ENCODE data around the gene MYD88. TPM values are rescaled to one million over a fixed set of nuclear protein-coding genes. Genes with fewer than 3 reads are reported as not detected.

MYD88 gene
- polyA plus RNA-seq, 1 donor from 2014 or later: 0.14 TPM

DNA sequence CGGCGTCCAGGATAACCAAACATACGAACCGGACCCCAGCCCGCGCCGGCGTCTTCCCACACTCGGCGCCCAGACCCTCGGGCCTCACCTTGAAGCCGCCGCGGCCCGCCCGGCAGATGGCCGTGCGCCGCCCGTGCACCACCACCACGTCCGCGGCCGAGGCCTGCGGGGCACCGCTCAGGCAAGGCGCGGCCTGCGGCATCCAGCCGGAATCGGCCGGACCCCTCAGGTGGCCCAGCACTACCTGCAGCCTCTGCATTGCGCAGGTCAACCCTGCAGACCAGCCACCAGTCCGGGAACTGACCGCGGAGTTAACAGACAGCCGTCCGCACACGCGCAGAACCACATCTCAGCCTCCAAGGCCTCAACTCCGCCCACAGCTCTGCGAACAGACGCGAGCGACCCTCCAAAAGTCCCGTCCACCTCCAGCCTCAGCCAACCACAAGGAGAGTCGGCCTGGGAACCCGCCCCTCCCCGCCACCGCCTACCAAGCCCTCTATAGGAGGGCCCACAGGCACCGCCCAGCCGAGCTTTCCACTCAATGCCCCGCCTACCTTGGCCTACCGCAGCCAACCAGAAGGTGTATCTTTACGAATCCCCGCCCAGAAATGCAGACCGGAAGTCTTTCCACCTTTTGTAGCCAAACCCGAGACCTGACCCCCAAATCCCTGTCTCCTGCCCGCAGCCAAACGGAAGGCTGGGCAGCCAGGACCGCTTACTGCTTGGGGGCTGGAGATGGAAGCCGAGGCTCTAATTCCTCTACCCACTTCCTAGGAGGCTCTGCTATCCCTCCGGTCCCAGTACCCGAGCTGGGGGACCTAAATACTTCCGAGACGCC is 1.5 kb upstream of the MYD88 start, which contains the start of gene ACAA1:
ACAA1 (minus strand) TSS at position 351 of the 838 bp plus-strand sequence; CDS start at position 259, 92 bp downstream.
- Histone ChIP-seq H3K4me2 (ENCODE audit: low read length) (peak within 1 kb of the TSS; percentile 96), H3K36me3 (ENCODE audit: insufficient read depth, low read length) (no peaks in the 10 kb centered on the region), H3K9me2 (ENCODE audit: insufficient read depth, low read length) (no peaks in the 10 kb centered on the region), H2AFZ (ENCODE audit: low read depth, low read length) (peak within 1 kb of the TSS; percentile 95), H3K27me3 (ENCODE audit: insufficient read depth, low read depth, low read length) (peaks cover 20% of the 10 kb centered on the region), H3K9me3 (ENCODE audit: low read length) (no peaks in the 10 kb centered on the region), H3K9ac (ENCODE audit: low read length) (peak within 1 kb of the TSS; percentile 80), H3F3A (ENCODE audit: insufficient read depth, low read length, poor library complexity, severe bottlenecking) (no peaks in the 10 kb centered on the region), H3K4me3 (ENCODE audit: low read length) (peak within 1 kb of the TSS; percentile 93), H4K20me1 (ENCODE audit: insufficient read depth) (no peaks in the 10 kb centered on the region), H3K79me2 (replicated peaks; ENCODE audit: insufficient read depth, low read length) (peaks cover 7% of the 10 kb centered on the region), H3K27ac (ENCODE audit: low read length) (peak within 1 kb of the TSS; percentile 47)
- TF ChIP-seq EZH2 (IDR thresholded peaks at IDR 0.05; ENCODE audit: borderline replicate concordance, insufficient read depth, low read length, poor library complexity, severe bottlenecking) (no peak), SMC3 (conservative IDR thresholded peaks at IDR 0.05; ENCODE audit: poor library complexity) (peak; percentile 46), RAD21 (conservative IDR thresholded peaks at IDR 0.05) (peak; percentile 42), POLR2AphosphoS5 (IDR thresholded peaks at IDR 0.05) (peak; percentile 84), EP300 (conservative IDR thresholded peaks at IDR 0.05; ENCODE audit: poor library complexity, severe bottlenecking) (no peak), TAF1 (IDR thresholded peaks at IDR 0.05; ENCODE audit: low read depth) (peak; percentile 29), MXI1 (conservative IDR thresholded peaks at IDR 0.05; ENCODE audit: poor library complexity, severe bottlenecking) (peak; percentile 82)
- TF ChIP-seq, protein P1, sequence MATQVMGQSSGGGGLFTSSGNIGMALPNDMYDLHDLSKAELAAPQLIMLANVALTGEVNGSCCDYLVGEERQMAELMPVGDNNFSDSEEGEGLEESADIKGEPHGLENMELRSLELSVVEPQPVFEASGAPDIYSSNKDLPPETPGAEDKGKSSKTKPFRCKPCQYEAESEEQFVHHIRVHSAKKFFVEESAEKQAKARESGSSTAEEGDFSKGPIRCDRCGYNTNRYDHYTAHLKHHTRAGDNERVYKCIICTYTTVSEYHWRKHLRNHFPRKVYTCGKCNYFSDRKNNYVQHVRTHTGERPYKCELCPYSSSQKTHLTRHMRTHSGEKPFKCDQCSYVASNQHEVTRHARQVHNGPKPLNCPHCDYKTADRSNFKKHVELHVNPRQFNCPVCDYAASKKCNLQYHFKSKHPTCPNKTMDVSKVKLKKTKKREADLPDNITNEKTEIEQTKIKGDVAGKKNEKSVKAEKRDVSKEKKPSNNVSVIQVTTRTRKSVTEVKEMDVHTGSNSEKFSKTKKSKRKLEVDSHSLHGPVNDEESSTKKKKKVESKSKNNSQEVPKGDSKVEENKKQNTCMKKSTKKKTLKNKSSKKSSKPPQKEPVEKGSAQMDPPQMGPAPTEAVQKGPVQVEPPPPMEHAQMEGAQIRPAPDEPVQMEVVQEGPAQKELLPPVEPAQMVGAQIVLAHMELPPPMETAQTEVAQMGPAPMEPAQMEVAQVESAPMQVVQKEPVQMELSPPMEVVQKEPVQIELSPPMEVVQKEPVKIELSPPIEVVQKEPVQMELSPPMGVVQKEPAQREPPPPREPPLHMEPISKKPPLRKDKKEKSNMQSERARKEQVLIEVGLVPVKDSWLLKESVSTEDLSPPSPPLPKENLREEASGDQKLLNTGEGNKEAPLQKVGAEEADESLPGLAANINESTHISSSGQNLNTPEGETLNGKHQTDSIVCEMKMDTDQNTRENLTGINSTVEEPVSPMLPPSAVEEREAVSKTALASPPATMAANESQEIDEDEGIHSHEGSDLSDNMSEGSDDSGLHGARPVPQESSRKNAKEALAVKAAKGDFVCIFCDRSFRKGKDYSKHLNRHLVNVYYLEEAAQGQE (IDR thresholded peaks at IDR 0.05; ENCODE audit: borderline replicate concordance): no peak
- TF ChIP-seq, protein P2, sequence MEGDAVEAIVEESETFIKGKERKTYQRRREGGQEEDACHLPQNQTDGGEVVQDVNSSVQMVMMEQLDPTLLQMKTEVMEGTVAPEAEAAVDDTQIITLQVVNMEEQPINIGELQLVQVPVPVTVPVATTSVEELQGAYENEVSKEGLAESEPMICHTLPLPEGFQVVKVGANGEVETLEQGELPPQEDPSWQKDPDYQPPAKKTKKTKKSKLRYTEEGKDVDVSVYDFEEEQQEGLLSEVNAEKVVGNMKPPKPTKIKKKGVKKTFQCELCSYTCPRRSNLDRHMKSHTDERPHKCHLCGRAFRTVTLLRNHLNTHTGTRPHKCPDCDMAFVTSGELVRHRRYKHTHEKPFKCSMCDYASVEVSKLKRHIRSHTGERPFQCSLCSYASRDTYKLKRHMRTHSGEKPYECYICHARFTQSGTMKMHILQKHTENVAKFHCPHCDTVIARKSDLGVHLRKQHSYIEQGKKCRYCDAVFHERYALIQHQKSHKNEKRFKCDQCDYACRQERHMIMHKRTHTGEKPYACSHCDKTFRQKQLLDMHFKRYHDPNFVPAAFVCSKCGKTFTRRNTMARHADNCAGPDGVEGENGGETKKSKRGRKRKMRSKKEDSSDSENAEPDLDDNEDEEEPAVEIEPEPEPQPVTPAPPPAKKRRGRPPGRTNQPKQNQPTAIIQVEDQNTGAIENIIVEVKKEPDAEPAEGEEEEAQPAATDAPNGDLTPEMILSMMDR (IDR thresholded peaks at IDR 0.05; ENCODE audit: poor library complexity, severe bottlenecking): peak; percentile 24

DNA sequence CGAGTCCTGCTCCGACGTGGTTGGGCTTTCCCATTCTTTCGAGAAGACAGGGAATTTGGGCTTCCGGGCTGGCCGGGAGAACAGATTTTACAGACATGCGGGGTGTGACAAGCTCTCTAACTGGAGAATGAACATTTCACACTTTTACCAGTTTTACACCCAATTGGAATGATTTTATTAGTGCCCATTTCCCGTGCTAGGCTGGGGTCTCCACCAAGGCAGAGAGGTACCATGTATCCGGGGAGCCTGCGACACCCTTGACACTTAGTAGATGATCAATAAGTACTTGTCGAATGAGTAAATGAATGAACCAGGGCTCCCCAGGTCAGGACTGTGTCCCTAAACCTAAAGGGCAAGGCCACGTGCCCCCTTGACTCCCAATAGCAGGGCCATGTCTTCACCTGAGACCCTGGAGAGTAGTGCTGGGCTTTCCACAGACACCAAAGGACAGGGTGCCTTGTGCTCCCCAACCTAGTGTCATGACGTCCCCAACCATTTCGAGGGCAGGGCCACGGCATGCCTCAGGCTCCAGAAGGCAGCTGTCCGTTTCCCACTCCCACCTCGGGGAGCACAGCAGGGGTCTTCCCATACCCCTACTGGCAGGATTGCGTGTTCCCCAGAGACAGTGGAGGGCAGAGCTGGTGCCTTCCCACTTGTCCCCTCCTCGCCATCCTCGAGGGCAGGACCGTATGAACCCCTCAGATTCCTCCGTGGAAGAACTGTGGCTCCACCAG is 679 bp upstream of the MYD88 start:
- no peak for TF ChIP-seq RAD21 (conservative IDR thresholded peaks at IDR 0.05)
- TF ChIP-seq EP300 (conservative IDR thresholded peaks at IDR 0.05; ENCODE audit: poor library complexity, severe bottlenecking): no peak
- peak; percentile 1 for TF ChIP-seq TAF1 (IDR thresholded peaks at IDR 0.05; ENCODE audit: low read depth)
- no peak for TF ChIP-seq MXI1 (conservative IDR thresholded peaks at IDR 0.05; ENCODE audit: poor library complexity, severe bottlenecking)
- TF ChIP-seq POLR2AphosphoS5 (IDR thresholded peaks at IDR 0.05): no peak
- TF ChIP-seq, protein P1 (IDR thresholded peaks at IDR 0.05; ENCODE audit: borderline replicate concordance): no peak
- TF ChIP-seq SMC3 (conservative IDR thresholded peaks at IDR 0.05; ENCODE audit: poor library complexity): no peak
- Histone ChIP-seq H3F3A (ENCODE audit: insufficient read depth, low read length, poor library complexity, severe bottlenecking) (no peaks in the 10 kb centered on the region), H3K4me2 (ENCODE audit: low read length) (peak overlapping the region; percentile 96), H3K9ac (ENCODE audit: low read length) (peak overlapping the region; percentile 80), H3K4me3 (ENCODE audit: low read length) (peak overlapping the region; percentile 93), H3K36me3 (ENCODE audit: insufficient read depth, low read length) (no peaks in the 10 kb centered on the region), H3K9me2 (ENCODE audit: insufficient read depth, low read length) (no peaks in the 10 kb centered on the region), H4K20me1 (ENCODE audit: insufficient read depth) (no peaks in the 10 kb centered on the region), H3K27ac (ENCODE audit: low read length) (peak overlapping the region; percentile 47), H3K9me3 (ENCODE audit: low read length) (no peaks in the 10 kb centered on the region), H3K27me3 (ENCODE audit: insufficient read depth, low read depth, low read length) (peaks cover 20% of the 10 kb centered on the region), H2AFZ (ENCODE audit: low read depth, low read length) (peak overlapping the region; percentile 95), H3K79me2 (replicated peaks; ENCODE audit: insufficient read depth, low read length) (peaks cover 7% of the 10 kb centered on the region)

Measured in neural cell (in vitro differentiated cells).